Spleen (tissue), 7 donors: Measurements from ENCODE around the gene CAMTA1.

Experiments used
- POLR2A ChIP-seq, 3 donors: fragments of 450-650 bp; IDR thresholded peaks; one replicate each; pipeline ENCODE4 v1.5.1; 2017; ENCODE audit warnings: antibody characterized with exemption in 3 of 3, mild to moderate bottlenecking in 1 of 3
- TF ChIP-seq, protein P1 (sequence below), 11 experiments: fragments of 200-600 bp in 7 of 11; fragments of 450-650 bp in 4 of 11; sonication (generic) in 4 of 11; IDR thresholded peaks in 8 of 11; conservative IDR thresholded peaks in 3 of 11; 1 replicate in 7 of 11; 2 replicates in 4 of 11; pipeline versions ENCODE4 v1.4.0 to v1.8.0; 2016 to 2021; ENCODE audit warnings: antibody characterized with exemption in 11 of 11, inconsistent platforms in 4 of 11, mild to moderate bottlenecking in 1 of 11
- donor health status: DM: no; HTN: no; CAD: no; lungs with moderate emphysema.
- donor health status: DM: no; HTN: no; CAD: no.
- donor health status: DM: no; HTN: no; CAD: no.

DNA sequence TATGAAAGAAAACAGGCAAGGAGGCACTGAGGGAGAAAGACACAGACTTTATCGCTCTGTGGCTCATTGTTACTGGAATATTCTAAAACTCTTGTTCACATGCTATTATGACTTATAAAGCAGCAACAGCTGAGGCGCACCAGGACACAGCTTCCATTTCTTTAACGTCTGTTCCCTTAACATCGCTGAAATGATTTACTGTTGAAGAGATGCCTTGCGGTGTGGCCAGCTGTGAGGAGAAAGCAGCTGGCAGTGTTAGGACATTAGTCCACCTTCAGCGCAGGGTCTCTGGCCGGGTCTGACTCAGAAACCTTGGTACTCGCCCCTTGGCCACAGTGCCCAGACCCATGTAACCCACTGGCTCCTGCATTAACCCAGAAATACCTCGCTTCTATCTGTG lies 995.7 kb downstream of the CAMTA1 start:
- TF ChIP-seq, protein P1, sequence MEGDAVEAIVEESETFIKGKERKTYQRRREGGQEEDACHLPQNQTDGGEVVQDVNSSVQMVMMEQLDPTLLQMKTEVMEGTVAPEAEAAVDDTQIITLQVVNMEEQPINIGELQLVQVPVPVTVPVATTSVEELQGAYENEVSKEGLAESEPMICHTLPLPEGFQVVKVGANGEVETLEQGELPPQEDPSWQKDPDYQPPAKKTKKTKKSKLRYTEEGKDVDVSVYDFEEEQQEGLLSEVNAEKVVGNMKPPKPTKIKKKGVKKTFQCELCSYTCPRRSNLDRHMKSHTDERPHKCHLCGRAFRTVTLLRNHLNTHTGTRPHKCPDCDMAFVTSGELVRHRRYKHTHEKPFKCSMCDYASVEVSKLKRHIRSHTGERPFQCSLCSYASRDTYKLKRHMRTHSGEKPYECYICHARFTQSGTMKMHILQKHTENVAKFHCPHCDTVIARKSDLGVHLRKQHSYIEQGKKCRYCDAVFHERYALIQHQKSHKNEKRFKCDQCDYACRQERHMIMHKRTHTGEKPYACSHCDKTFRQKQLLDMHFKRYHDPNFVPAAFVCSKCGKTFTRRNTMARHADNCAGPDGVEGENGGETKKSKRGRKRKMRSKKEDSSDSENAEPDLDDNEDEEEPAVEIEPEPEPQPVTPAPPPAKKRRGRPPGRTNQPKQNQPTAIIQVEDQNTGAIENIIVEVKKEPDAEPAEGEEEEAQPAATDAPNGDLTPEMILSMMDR (IDR thresholded peaks at IDR 0.05 in 8 of 11, conservative IDR thresholded peaks at IDR 0.05 in 3 of 11) = no peak
- TF ChIP-seq POLR2A (IDR thresholded peaks at IDR 0.05) = no peak
